Stimulated activated CD4-positive, alpha-beta T cell treated with anti-CD3 and anti-CD28 coated beads, TNF-alpha, amount 100 ng/mL, for 4 hours (primary cell): ENCODE data around the gene NTN1.

Experiments used
- DNase-seq, 3 experiments: peaks; one replicate each; pipeline ENCODE4 v3.0.0-alpha.2; 2020; ENCODE audit warnings: low read depth in 3 of 3

NTN1 gene

DNA sequence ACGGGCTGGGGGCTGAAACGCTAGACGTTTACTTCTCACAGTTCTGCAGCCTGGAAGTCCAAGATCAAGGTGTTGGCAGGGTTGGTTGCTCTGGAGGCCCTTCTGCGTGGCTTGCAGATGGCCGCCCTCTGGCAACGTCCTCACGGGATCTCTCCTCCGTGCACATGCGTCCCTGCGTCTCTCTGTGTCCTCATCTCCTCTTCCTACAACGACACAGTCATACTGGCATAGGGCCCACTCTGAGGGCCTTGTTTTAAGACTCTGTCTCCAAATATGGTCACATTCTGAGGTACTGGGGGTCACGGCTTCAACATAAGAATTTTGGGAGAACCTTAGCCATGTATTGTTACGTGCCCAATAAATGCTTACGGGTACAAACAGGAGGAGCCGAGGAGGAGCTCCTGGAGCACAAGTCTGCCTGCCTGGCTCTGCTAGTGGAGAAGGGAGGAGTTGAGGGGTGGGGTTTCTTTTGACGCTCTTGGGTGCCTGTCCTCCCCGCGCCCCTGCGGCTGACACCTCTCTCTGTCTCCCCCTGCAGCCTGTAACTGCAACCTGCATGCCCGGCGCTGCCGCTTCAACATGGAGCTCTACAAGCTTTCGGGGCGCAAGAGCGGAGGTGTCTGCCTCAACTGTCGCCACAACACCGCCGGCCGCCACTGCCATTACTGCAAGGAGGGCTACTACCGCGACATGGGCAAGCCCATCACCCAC lies 141.1 kb downstream of the NTN1 start:
- no peak for DNase-seq

- DNase-seq, result no peak
Observed at GRCh38 chr17:9166788-9167187, 145.5 kb downstream of the NTN1 start.

- no peak for DNase-seq
Observed at GRCh38 chr17:9167379-9167778, 146.1 kb downstream of the NTN1 start.

- DNase-seq, result no peak
Observed at GRCh38 chr17:9169116-9169515, 147.8 kb downstream of the NTN1 start.

DNA sequence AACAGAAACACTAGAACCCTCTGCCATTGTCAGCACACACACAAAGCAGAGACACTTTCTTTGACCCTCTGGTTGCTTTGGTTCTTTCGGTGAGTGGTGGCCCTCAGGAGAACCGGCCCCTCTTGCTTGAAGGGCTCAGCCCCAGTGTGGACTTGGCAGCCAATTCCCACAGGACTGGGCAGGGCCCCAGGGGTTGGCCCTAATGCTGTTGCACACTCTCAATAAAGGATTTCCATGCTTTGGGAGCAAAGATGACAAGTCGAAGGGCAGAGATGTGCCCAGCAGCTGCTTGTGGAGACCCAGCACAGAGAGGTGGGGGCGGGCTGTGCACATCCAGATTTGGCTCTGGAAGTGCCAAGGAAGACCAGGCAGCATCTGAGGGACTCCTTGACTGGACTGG lies 149.0 kb downstream of the NTN1 start:
- no peak for DNase-seq

GRCh38 chr17:9170853-9171252 lies 149.5 kb downstream of the NTN1 start:
- no peak for DNase-seq

DNA sequence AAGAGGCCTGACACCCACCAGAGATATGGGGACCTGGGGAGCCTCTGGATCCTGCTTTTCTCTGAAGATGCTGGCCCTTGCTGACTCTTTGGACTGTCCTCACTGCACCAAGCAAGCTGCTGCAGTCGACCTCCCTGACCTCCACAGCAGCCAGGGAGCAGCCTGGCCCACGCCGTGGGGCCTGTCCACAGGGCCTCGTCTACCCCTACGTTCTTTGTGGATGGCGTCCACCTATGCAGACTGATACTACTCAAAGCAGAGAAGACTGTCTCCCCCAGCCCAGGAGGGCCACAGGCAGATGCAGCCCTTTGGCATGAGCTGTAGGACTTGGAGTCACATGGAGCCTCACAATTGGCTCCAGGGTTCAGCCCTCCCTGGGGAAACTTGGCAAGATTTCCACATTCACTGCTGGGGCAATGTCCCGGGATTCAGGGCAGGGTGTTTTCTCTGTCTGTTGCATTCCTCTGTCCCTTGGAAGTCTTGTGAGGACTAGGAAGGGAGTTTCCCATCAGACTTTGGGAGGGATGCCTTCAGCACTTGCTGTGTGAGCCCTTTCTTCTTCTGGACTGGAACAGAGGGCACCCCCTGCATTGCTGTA lies 152.2 kb downstream of the NTN1 start:
- no peak for DNase-seq

GRCh38 chr17:9174312-9174711 lies 153.0 kb downstream of the NTN1 start:
- DNase-seq, result no peak

DNA sequence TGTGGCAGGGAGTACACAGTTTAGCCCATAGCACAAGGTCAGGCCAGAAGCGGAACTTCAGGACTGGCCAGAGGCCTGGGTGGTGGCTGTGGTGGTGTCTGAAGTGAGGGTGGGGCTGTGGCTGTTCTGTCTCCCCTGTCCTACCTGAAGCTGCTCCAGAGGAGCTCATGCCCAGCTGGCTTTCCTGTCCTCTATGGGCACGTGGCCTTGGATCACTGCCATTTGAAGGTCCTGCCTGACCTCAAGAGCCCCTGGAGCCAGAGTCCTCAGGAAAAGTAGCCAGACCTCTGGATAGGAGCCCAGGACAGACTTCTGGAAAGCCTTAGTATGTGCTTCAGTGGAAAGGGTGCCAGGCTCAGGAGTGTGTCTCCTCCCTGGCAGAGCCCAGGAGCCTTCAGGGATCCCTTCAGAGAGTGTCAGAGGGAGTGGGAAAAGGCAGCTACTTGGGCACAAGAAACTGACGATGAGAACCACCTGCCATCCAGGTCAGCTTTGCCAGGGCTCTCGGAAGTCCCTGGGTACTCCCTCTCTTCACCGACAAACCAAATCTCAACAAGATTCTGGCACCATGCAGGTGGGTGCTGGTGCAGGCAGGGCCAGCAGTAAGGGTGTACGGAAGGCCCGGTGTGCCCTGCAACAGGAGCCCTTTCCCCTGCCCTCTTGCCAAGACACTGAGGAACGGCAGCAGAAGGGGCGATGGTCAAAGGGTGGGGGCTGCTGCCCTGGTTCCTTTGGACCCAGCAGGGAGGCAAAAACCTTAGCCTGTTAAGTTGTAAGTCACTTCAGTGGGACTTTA lies 153.7 kb downstream of the NTN1 start:
- DNase-seq, result no peak

- DNase-seq, result no peak
Observed at GRCh38 chr17:9175700-9176467, 154.6 kb downstream of the NTN1 start.

DNA sequence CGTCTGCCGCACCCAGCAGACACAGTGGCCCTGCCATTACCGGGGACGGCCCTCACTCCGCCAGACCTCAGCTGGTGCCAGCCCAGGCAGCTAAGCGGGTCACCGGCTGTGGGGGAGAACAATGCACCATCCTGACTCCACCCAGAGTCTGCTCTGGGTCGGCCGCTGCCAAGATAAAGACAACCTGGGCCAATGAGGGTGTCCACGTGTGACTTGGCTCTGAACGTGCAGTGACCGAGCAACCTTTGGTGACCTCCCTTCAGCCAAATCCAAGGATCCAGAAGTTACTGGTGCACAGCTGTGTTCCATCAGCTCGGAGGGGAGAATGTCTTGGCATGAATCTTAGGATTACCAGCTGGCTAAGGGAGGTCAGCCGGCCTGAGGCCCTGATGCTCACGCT lies 155.9 kb downstream of the NTN1 start:
- DNase-seq, result no peak

DNA sequence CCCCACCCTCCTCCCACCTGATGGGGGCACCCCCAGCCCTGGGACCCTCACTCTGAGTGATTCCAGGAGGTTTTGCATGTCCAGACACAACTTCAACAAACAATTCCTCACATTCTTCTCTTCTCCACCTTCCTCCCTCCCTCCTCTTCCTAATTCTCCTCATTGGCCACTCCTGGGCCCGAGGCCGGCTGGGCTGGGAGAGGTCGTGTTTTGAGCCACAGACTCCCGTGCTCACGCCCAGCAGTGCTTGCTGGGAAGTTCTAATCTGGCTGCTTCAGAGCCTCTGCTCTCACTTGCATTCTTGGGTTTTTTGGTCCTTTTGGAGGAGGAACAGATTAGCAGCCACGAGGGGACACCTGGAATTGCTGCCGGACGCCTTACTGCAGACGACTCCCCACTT lies 157.0 kb downstream of the NTN1 start:
- no peak for DNase-seq

GRCh38 chr17:9179602-9180001 lies 158.3 kb downstream of the NTN1 start:
- DNase-seq, result no peak

DNA sequence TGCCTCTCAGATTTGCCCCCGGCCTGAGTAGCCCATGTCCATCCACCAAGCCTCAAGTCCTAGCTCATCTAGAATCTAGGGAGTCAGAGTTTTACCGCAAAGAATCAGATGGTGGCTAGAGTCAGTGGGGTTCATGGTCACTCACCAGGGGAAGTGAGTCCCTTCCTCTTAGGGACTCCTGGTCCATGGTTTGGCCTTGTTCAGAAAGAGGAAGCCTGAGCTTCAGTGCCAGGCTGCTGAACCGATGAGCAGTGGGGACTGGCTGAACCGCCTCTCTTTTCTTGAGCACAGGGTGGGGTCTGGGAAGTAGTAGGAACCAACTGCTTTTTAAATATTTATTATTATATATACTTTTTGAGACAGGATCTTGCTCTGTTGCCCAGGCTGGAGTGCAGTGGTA lies 160.3 kb downstream of the NTN1 start:
- DNase-seq, result no peak

GRCh38 chr17:9183306-9183705 lies 162.0 kb downstream of the NTN1 start:
- no peak for DNase-seq

GRCh38 chr17:9185142-9185541 lies 163.8 kb downstream of the NTN1 start:
- no peak for DNase-seq

- no peak for DNase-seq
Observed at GRCh38 chr17:9185688-9186284, 164.5 kb downstream of the NTN1 start.

- DNase-seq, result no peak
Observed at GRCh38 chr17:9187828-9188227, 166.5 kb downstream of the NTN1 start.

DNA sequence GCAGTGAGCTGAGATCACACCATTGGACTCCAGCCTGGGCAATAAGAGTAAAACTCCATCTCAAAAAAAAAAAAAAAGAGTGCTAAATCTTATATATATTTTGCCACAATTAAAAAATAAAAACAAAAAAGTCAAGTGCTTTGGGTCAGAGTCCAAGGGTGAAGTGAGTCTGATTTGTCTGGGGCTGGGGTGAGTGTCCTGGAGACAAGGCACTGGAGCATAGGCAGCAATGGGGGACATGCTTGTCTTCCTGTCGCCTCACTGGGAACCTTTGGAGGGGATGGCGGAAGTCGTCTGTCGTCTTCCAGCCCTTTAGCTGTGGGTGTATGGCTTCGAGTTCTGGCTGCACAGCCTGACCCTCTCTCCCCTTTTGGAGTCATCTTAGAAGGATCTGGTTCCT lies 167.1 kb downstream of the NTN1 start:
- no peak for DNase-seq

GRCh38 chr17:9189870-9190269 lies 168.6 kb downstream of the NTN1 start:
- no peak for DNase-seq

DNA sequence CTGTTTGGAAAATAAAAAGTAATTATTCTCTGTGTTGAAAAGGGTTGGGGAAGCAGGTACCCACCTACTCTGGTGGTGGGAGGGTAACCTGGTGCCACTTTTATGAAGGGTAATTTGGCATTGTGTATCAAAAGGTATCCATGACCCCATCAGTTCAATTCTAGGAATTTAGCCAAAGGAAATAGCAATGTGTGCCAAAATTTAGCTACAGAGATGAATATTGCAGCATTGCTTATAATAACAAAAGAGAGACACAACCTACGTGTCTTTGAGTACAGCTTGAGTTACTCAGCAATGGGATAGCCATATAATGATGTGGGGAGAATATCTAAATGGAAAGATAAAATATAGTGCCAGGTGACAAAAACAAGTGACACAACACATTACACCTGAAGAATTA lies 170.7 kb downstream of the NTN1 start:
- DNase-seq, result no peak

DNA sequence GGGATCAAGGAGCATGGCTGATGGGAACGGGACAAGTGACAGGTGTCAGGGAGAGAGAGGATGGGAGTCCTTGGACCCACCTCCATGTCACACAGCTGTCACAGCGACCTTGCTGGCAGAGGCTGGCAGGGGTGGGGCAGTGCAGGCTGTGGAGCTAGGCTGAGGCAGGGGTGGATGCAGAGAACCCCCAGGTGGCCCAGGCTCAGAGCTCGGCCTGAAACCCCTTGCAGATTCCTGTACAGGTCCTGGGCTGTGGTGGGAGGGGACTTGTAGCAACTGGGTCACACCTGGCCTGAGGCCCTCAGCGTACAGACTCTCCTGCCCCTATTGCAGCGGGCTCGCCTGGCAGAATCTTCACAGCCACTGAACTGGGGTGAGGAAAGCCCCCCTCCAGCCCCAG lies 174.1 kb downstream of the NTN1 start:
- DNase-seq, result no peak
